ENCODE results near the gene RNF225. TPM values are rescaled to one million over a fixed set of nuclear protein-coding genes. Genes with fewer than 3 reads are reported as not detected.

The RNF225 gene
- total RNA-seq, 2 experiments from 2014 or later = 1.7 to 2.1 TPM

- intact Hi-C loops (cut with micrococcal nuclease; ENCODE audit: unreplicated experiment) = loop anchor here (5.0 kb wide), 1 partner anchor 128 kb away; the partner anchor contains the start of gene ZNF446
- Histone ChIP-seq H3K9me3 (ENCODE audit: low read length) (no peaks in the 10 kb centered on the region), H3K27ac (ENCODE audit: low read depth, low read length, poor library complexity, severe bottlenecking) (no peak overlapping the region), H3K36me3 (ENCODE audit: insufficient read depth, low read length) (peaks cover 5% of the 10 kb centered on the region; the same call in 1 of the 2 replicates), H4K20me1 (ENCODE audit: insufficient read depth, low read length) (peaks cover 4% of the 10 kb centered on the region; the same call in 1 of the 2 replicates), H3K4me2 (ENCODE audit: low read length) (peak overlapping the region; percentile 100; the same call in 1 of the 2 replicates), H3K4me1 (ENCODE audit: insufficient read depth, low read length, poor library complexity, severe bottlenecking) (peaks cover 18% of the 10 kb centered on the region), H3K9me2 (ENCODE audit: insufficient read depth, low read length) (no peaks in the 10 kb centered on the region), H3K4me3 (ENCODE audit: low read depth, low read length, poor library complexity, severe bottlenecking) (no peak overlapping the region), H2AFZ (ENCODE audit: low read length) (no peak overlapping the region), H3K79me2 (ENCODE audit: insufficient read depth, low read depth, low read length) (peaks cover 11% of the 10 kb centered on the region)
- ChIA-PET CTCF (ENCODE audit: unreplicated experiment) (no interaction called here), POLR2A (interaction anchor here (1.1 kb wide), 1 partner anchor 12 kb away, joined by 3 read pairs; no protein-coding TSS in a partner anchor)
- BruUV-seq (replicated peaks) = no TSS peak
- DNase-seq (ENCODE audit: low spot score) = no peak
- TF ChIP-seq CTCF (conservative IDR thresholded peaks at IDR 0.05; ENCODE audit: low read length) = no peak
- no peak for TF ChIP-seq EZH2phosphoT487 (IDR thresholded peaks at IDR 0.05; ENCODE audit: borderline replicate concordance, low read depth, low read length)
Measured at GRCh38 chr19:58349590-58349989, 45.9 kb upstream of the RNF225 start.

GRCh38 chr19:58350001-58350861 lies 45.2 kb upstream of the RNF225 start:
- peaks cover 5% of the 10 kb centered on the region; the same call in 1 of the 2 replicates for H3K36me3 ChIP-seq (ENCODE audit: insufficient read depth, low read length)
- H3K9me2 ChIP-seq (ENCODE audit: insufficient read depth, low read length) = no peaks in the 10 kb centered on the region
- peaks cover 18% of the 10 kb centered on the region for H3K4me1 ChIP-seq (ENCODE audit: insufficient read depth, low read length, poor library complexity, severe bottlenecking)
- no peak overlapping the region for H3K4me2 ChIP-seq (ENCODE audit: low read length)
- CTCF ChIA-PET (ENCODE audit: unreplicated experiment) = no interaction called here
- H4K20me1 ChIP-seq (ENCODE audit: insufficient read depth, low read length) = peaks cover 4% of the 10 kb centered on the region; the same call in 1 of the 2 replicates
- H3K9me3 ChIP-seq (ENCODE audit: low read length) = no peaks in the 10 kb centered on the region
- peaks cover 11% of the 10 kb centered on the region for H3K79me2 ChIP-seq (ENCODE audit: insufficient read depth, low read depth, low read length)
- no peak overlapping the region for H3K27ac ChIP-seq (ENCODE audit: low read depth, low read length, poor library complexity, severe bottlenecking)
- H2AFZ ChIP-seq (ENCODE audit: low read length) = no peak overlapping the region
- intact Hi-C loops (cut with micrococcal nuclease; ENCODE audit: unreplicated experiment) = no loop called here
- TF ChIP-seq EZH2phosphoT487 (IDR thresholded peaks at IDR 0.05; ENCODE audit: borderline replicate concordance, low read depth, low read length) = no peak
- no peak for TF ChIP-seq CTCF (conservative IDR thresholded peaks at IDR 0.05; ENCODE audit: low read length)
- BruUV-seq (replicated peaks) = no TSS peak
- POLR2A ChIA-PET = no interaction called here
- no peak overlapping the region for H3K4me3 ChIP-seq (ENCODE audit: low read depth, low read length, poor library complexity, severe bottlenecking)
- DNase-seq (ENCODE audit: low spot score) = no peak

All from OCI-LY7 (cell line).